Aorta (tissue), 5 donors: ENCODE data around the gene NUP62. TPM values are rescaled to one million over a fixed set of nuclear protein-coding genes. Genes with fewer than 3 reads are reported as not detected.

Experiments
- ATAC-seq: fragments of 200-7000 bp; cut with Tn5 transposase; one replicate; pipeline ENCODE4 v1.9.1; 2022; ENCODE audit warnings: moderate library complexity; ENCODE audit not compliant: low FRiP score
- DNase-seq, 2 donors: peaks; one replicate each; pipeline ENCODE4 v3.0.0-alpha.2; 2020
- H3K27ac ChIP-seq, 2 donors: one replicate each; pipeline ENCODE4 v1.5.1; 2013; ENCODE audit warnings: low read length in 2 of 2, mild to moderate bottlenecking in 2 of 2, moderate library complexity in 2 of 2, control low read depth in 1 of 2, inconsistent platforms in 1 of 2, low read depth in 1 of 2
- H3K27me3 ChIP-seq, 2 donors: one replicate each; pipeline ENCODE4 v1.6.1; 2013; ENCODE audit warnings: control low read depth in 1 of 2, low read length in 1 of 2, mild to moderate bottlenecking in 1 of 2, moderate library complexity in 1 of 2; ENCODE audit not compliant: insufficient read depth in 2 of 2, control insufficient read depth in 1 of 2
- H3K36me3 ChIP-seq, 2 donors: one replicate each; pipeline ENCODE4 v1.6.1; 2013; ENCODE audit warnings: control low read depth in 1 of 2, low read length in 1 of 2, mild to moderate bottlenecking in 1 of 2; ENCODE audit not compliant: insufficient read depth in 2 of 2, control insufficient read depth in 1 of 2
- H3K4me1 ChIP-seq, 2 donors: one replicate each; pipeline ENCODE4 v1.6.1; 2013; ENCODE audit warnings: low read length in 2 of 2, control low read depth in 1 of 2, mild to moderate bottlenecking in 1 of 2, moderate library complexity in 1 of 2; ENCODE audit not compliant: insufficient read depth in 2 of 2, control insufficient read depth in 1 of 2
- H3K4me3 ChIP-seq, 2 donors: one replicate each; pipeline ENCODE4 v1.5.1; 2013; ENCODE audit warnings: low read length in 2 of 2, control low read depth in 1 of 2, mild to moderate bottlenecking in 1 of 2
- H3K9me3 ChIP-seq: one replicate; pipeline ENCODE4 v1.6.1; 2013; ENCODE audit warnings: mild to moderate bottlenecking, low read length; ENCODE audit not compliant: control insufficient read depth
- WGBS, 2 donors: extraction: QIAGEN DNeasy Blood & Tissue Kit; methylation state at CpG; one replicate each; pipeline ENCODE4 v1.1.7; 2013; 5-methylcytosine and 5-hydroxymethylcytosine counted together
- intact Hi-C, 2 donors: fragments of 100-400 bp; cut with DNase I; formaldehyde crosslinking; loops; one replicate each; pipeline versions ENCODE4 v1.14.2 to v1.15.0; 2022
- polyA plus RNA-seq, 2 donors: library from polyadenylated mRNA; stranded (reverse); fragments of 200-250 nt; gene quantifications; one replicate each; pipeline ENCODE4 v1.2.3, GENCODE V29; 2013
- total RNA-seq, 2 donors: library from RNA; stranded (reverse); fragmentation: NEBNext Ultra II Directional; extraction: Animal tissue kit (Norgen Biotek cat#: 25700); gene quantifications; one replicate each; pipeline ENCODE4 v1.2.1, GENCODE V29; 2021
- donor health status: healthy with polysubstance abuse.
- donor health status: Bipolar disorder and iron deficiency.
- donor health status: DM: no; HTN: no; CAD: no.
- donor health status: DM: no; HTN: no; CAD: no.
- donor health status: DM: yes; HTN: yes; CAD: no.

The NUP62 gene
- total and polyA plus RNA-seq, 4 donors = 13.3 to 39.8 (median 22.5) TPM

DNA sequence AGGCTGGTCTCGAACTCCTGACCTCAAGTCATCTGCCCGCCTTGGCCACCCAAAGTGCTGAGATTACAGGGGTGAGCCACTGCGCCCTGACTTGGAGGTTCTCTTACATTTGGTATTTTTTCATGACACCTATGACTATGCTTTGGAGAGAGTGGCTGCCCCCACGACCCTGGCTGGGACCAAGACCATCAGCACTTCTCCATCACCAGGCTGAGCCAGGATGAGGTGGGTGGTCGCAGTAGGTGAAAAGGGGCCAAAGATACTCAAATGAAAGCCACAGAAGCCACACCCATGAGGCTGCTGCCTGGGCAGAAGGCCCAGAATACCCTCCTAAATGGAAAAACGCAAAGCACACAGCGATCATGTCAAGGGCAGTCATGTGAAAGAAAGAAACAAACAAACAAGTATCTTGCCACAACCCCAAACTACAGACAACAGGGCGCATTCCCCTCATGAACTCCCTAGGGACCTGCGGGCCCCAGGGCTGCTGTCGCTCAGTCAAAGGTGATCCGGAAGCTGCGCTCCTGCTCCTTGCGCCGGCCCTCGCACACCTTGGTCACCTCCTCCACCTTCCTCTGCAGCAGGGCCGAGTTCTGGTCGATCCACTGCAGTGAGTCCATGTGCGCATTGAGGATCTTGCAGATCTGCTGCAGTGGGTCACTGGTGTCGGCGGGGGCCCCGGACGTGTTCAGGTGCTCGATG is 21.4 kb downstream of the NUP62 start:
- intact Hi-C loops = no loop called here
- Histone ChIP-seq H3K4me1 (peaks cover 2 to 4% of the 10 kb centered on the region in 2 donors), H3K4me3 (no peak overlapping the region), H3K36me3 (peaks cover 0 to 1% of the 10 kb centered on the region in 2 donors), H3K9me3 (no peaks in the 10 kb centered on the region), H3K27me3 (no peaks in the 10 kb centered on the region), H3K27ac (no peak overlapping the region)
- DNase-seq (no peak), ATAC-seq (no peak)
- 91 to 94% methylated on average over 23 of the region's 23 CpGs for WGBS, 2 donors

DNA sequence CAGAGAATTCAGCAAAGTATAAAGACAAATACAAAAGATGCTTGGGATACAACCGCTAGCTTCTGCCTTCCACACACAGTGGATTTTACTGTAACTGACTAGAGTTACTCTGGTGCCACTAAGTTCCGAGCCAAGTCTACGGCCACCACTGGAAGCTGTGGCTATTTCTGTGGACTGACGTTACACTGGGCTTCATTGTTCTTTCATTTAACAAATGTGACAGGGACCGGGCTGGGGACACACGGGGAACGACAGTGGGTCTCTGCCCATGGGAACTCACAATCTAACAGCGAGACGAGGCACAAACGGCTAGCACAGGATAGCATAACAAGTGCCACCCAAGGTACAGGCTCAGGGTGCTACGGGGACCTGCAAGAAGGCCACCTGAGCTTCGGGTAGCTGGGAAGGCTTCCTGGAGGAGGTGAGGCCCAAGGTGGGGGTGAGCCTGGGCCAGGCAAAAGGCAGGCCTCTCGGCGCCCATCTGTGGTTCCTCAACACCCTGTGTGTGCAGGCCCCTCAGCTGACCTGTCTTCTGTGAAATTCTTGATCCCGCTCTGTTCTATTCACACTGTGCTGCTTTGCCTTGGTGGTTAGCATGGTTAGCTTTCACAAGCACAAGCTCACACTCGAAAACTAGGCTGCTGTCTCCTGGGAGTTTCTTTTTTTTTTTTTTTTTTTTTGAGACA is 22.3 kb downstream of the NUP62 start:
- DNase-seq (no peak), ATAC-seq (no peak)
- Histone ChIP-seq H3K27ac (no peak overlapping the region), H3K4me3 (no peak overlapping the region), H3K27me3 (no peaks in the 10 kb centered on the region), H3K4me1 (peaks cover 2 to 4% of the 10 kb centered on the region in 2 donors), H3K36me3 (peaks cover 0 to 1% of the 10 kb centered on the region in 2 donors), H3K9me3 (no peaks in the 10 kb centered on the region)
- intact Hi-C loops = no loop called here
- WGBS, 2 donors = 87 to 90% methylated on average over 16 of the region's 16 CpGs

DNA sequence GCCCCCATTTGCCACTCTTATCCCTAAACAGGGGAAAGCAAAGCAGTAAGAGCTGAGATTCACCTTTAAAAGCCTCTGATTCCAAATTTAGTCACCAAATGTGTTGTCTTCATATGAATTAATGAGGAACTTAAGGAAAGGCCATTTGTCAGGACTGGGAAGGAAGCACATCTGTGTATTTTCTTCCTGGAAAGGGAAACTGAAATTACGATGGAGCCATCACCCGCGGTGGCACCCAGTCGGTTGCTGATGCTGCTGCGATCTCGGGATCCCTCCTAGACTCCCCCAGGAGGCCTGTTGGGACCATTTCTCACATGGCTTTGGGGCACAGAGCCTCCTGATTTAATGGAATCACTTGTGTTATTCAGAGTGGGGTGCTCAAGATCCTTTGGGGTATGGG is 25.2 kb downstream of the NUP62 start:
- no peaks in the 10 kb centered on the region for H3K27me3 ChIP-seq
- no peak overlapping the region for H3K4me3 ChIP-seq
- no peaks in the 10 kb centered on the region for H3K4me1 ChIP-seq
- 68 to 72% methylated on average over 6 of the region's 6 CpGs for WGBS, 2 donors
- H3K27ac ChIP-seq = no peak overlapping the region
- DNase-seq (peak in 1 of 2 donors; percentile 49), ATAC-seq (no peak)
- no peaks in the 10 kb centered on the region for H3K9me3 ChIP-seq
- intact Hi-C loops = no loop called here
- H3K36me3 ChIP-seq = peaks cover 0 to 1% of the 10 kb centered on the region in 2 donors

DNA sequence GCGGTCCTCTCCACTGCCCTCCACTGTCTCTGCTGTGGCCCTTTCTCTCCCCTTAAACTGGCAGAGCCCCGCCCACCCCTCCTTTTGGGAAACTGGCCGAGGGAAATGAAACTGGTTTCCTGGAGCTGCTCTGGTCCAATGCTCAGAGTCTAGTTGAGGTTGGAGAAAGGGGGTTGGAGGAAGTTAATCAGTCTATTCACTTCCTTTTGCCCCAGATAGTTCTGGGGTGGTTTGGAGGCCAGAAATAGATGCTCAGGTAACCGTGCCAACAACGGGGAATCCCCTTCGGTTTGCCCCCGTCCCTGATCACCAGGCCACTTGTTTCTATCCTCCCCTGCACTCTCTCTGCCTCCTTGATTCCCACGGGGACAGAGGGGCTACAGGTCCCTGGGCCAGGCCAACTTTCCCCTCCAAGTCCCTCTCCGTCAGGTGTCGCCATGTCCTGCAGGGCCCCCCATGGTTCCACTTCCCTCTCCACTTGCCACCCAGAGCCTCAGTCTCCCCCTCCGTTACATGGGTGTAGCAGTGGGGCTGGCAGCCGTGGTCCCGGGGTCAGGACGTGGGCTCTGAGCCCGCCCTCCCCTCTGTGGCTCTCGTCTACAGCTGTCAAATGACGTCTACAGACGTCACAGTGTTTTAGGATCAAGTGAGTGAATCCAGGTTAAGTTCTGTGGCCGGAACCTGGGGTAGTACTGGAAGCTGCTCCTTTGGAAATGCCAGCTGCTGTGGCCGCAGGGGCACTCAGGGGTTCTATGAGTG is 32.3 kb downstream of the NUP62 start, which contains the start of gene IL4I1:
Gene IL4I1 (minus strand): TSS at position 25 of the 759 bp plus-strand sequence. CDS start 727 bp downstream, outside the sequence.
- ATAC-seq = peak; percentile 34
- intact Hi-C loops = no loop called here
- H3K36me3 ChIP-seq = no peaks in the 10 kb centered on the region
- H3K27me3 ChIP-seq = no peaks in the 10 kb centered on the region
- H3K9me3 ChIP-seq = no peaks in the 10 kb centered on the region
- no peaks in the 10 kb centered on the region for H3K4me1 ChIP-seq
- no peak within 1 kb of the TSS for H3K4me3 ChIP-seq
- H3K27ac ChIP-seq = no peak within 1 kb of the TSS
- DNase-seq = peak in 1 of 2 donors; percentile 78
- 46 to 48% methylated on average over 20 of the region's 20 CpGs for WGBS, 2 donors

DNA sequence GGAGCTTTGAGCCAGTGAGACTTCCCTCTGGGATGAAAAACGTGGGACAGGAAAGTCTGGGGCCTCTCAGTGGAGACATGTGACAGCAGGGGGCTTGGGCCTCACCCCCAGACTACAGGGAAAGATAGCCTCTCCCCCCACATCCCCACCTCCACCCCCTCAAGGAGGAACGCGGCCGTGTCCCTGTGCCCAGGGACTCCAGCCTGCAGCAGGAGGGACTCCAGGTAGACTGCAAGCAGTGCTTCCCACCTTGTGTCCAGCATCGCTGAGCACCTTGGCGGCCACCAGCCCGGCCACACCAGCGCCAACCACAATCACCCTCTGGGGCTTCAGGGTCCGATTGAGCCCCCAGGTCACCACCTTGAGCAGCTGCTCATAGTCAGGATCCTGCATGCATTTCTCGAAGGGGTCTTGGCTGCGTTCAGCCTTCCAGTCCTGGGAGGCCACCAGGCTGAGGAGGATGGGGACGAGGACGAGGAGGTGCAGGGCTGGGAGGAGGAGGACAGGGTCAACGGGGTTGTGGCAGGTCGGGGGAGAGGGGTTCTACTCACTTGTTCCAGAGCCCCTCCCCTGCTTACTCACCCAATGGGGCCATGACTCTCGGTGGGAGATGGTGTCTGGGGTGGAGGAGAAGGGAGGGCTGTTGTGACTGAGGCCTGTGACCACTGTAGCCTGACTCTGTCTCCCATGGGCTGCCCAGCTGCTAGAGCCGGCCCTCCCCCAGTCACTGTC is 33.6 kb downstream of the NUP62 start:
- intact Hi-C loops = no loop called here
- DNase-seq = no peak
- ATAC-seq = no peak
- Histone ChIP-seq H3K4me3 (no peak overlapping the region), H3K4me1 (no peaks in the 10 kb centered on the region), H3K9me3 (no peaks in the 10 kb centered on the region), H3K27me3 (no peaks in the 10 kb centered on the region), H3K36me3 (no peaks in the 10 kb centered on the region), H3K27ac (no peak overlapping the region)
- WGBS, 2 donors = 76 to 77% methylated on average over 16 to 17 of the region's 17 CpGs

DNA sequence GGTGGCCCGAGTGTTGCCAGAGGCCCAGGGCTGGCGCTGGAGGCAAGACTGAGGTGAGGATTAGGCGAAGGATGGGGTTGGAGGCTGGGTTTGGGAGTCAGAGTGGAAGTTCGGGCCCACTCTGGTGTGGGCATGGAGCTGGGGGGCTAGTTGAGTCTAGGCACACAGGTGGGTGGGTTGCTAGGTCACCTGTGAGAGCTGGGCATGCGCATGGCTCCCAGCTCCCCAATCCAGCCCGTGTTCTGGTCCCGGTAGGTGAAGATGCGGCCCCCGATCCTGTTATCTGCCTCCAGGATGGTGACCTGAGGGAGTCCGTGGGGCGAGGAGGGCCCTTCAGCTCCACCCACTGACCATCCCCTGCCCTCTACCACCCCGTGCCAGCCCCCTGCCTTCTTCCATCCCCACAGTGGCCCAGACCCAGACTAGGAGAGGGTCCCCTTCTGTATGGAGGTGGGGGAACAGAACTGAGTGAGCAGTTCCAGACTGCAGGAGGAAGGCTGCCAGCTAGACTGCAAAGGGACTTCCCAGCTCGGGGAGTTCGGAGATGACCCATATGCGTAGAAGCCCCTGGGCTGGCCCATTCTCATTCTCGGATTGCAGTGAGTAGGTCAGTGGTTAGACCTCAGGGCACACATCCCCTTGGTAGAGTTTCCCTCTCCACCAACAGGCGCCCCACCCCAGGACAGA is 34.3 kb downstream of the NUP62 start:
- Histone ChIP-seq H3K27ac (no peak overlapping the region), H3K4me1 (no peaks in the 10 kb centered on the region), H3K27me3 (no peaks in the 10 kb centered on the region), H3K9me3 (no peaks in the 10 kb centered on the region), H3K4me3 (no peak overlapping the region), H3K36me3 (no peaks in the 10 kb centered on the region)
- intact Hi-C loops = no loop called here
- DNase-seq (no peak), ATAC-seq (no peak)
- WGBS, 2 donors = 84 to 89% methylated on average over 17 of the region's 17 CpGs

DNA sequence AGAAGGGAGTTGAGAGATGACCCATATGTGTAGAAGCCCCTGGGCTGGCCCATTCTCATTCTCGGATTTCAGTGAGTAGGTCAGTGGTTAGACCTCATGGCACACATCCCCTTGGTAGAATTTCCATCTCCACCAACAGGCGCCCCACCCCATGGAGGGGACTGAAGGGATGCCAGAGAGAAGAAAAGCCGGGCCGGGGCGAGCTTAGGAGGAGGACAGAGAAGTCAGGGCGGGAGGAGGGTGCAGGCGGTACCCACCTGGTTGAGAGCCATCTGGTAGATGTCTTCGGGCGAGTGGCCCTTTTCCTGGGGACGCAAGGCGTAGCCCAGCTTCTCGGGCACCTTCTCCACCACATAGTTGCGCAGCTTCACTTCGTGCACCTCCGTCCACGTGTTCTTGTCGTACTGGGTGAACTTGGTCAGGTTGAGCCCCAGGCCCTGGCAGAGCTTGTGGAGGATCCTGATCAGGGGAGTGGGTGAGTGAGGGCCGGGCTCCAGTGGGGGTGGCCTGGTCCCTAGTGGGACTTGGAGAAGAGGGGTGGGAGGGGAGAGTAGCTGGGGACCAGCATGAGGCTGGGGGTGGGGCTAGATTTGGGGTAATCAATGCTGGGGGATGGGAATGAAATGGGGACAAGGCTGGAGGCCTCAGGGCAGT is 35.2 kb downstream of the NUP62 start:
- 94 to 95% methylated on average over 18 of the region's 18 CpGs for WGBS, 2 donors
- Histone ChIP-seq H3K27ac (no peak overlapping the region), H3K27me3 (no peaks in the 10 kb centered on the region), H3K9me3 (no peaks in the 10 kb centered on the region), H3K4me1 (no peaks in the 10 kb centered on the region), H3K4me3 (no peak overlapping the region), H3K36me3 (no peaks in the 10 kb centered on the region)
- intact Hi-C loops = no loop called here
- ATAC-seq = no peak
- DNase-seq = no peak
